OCI-LY1 (cell line): ENCODE results near the gene SMARCAD1.

Source experiments
- H2AFZ ChIP-seq: fragments of 200-600 bp; sonication (generic), shearing (Covaris generic); 2 replicates; pipeline ENCODE4 v1.6.0; 2014; ENCODE audit warnings: antibody characterized with exemption, mild to moderate bottlenecking, low read length
- H3F3A ChIP-seq: fragments of 200-600 bp; sonication (generic), shearing (Covaris generic); 2 replicates; pipeline ENCODE4 v1.6.0; 2014; ENCODE audit warnings: mild to moderate bottlenecking, antibody characterized with exemption, low read length, moderate library complexity; ENCODE audit not compliant: insufficient read depth
- H3K27ac ChIP-seq: fragments of 200-600 bp; sonication (generic); 2 replicates; pipeline ENCODE4 v1.5.1; 2014; ENCODE audit warnings: low read length, mixed run types, mild to moderate bottlenecking, low read depth; ENCODE audit not compliant: poor library complexity, severe bottlenecking
- H3K27me3 ChIP-seq: fragments of 200-600 bp; sonication (generic); 2 replicates; pipeline ENCODE4 v1.6.0; 2014; ENCODE audit warnings: antibody characterized with exemption, mild to moderate bottlenecking, low read length, moderate library complexity; ENCODE audit not compliant: insufficient read depth
- H3K36me3 ChIP-seq: fragments of 200-600 bp; sonication (generic); 2 replicates; pipeline ENCODE4 v1.6.1; 2014; ENCODE audit warnings: mild to moderate bottlenecking, antibody characterized with exemption, low read length, moderate library complexity, mixed read lengths; ENCODE audit not compliant: insufficient read depth
- H3K4me1 ChIP-seq: fragments of 200-600 bp; sonication (generic); 2 replicates; pipeline ENCODE4 v1.5.1; 2014; ENCODE audit warnings: mild to moderate bottlenecking, low read length, moderate library complexity; ENCODE audit not compliant: insufficient read depth, severe bottlenecking
- H3K4me2 ChIP-seq: fragments of 200-600 bp; sonication (generic), shearing (Covaris generic); 2 replicates; pipeline ENCODE4 v1.6.1; 2014; ENCODE audit warnings: low read length
- H3K4me3 ChIP-seq: fragments of 200-600 bp; sonication (generic); 2 replicates; pipeline ENCODE4 v1.5.1; 2014; ENCODE audit warnings: low read length, low read depth, mild to moderate bottlenecking, mixed read lengths; ENCODE audit not compliant: poor library complexity, severe bottlenecking
- H3K79me2 ChIP-seq: fragments of 200-600 bp; shearing (Covaris generic); 2 replicates; pipeline ENCODE4 v1.6.1; 2016; ENCODE audit warnings: mixed run types, low read length, mixed read lengths; ENCODE audit not compliant: insufficient read depth
- H3K9ac ChIP-seq: fragments of 200-600 bp; sonication (generic), shearing (Covaris generic); 2 replicates; pipeline ENCODE4 v1.6.1; 2014; ENCODE audit warnings: mild to moderate bottlenecking, low read length, mixed read lengths
- H3K9me2 ChIP-seq: fragments of 200-600 bp; sonication (generic), shearing (Covaris generic); 2 replicates; pipeline ENCODE4 v1.6.1; 2014; ENCODE audit warnings: low read depth, mild to moderate bottlenecking, low read length, mixed read lengths
- H3K9me3 ChIP-seq: fragments of 200-600 bp; shearing (Covaris generic); 2 replicates; pipeline ENCODE4 v1.6.1; 2014; ENCODE audit warnings: low read length, mixed read lengths
- H4K20me1 ChIP-seq: fragments of 200-600 bp; sonication (generic), shearing (Covaris generic); 2 replicates; pipeline ENCODE4 v1.6.0; 2016; ENCODE audit warnings: mild to moderate bottlenecking, low read length; ENCODE audit not compliant: insufficient read depth
- EZH2 ChIP-seq: fragments of 200-600 bp; sonication (generic), shearing (Covaris generic); IDR thresholded peaks from 2 replicates; pipeline ENCODE4 v1.8.0; 2017; ENCODE audit warnings: borderline replicate concordance, mixed run types, mild to moderate bottlenecking, antibody characterized with exemption, low read length, moderate library complexity, mixed read lengths
- TF ChIP-seq, protein P1 (sequence below): fragments of 200-600 bp; sonication (generic), shearing (Covaris generic); IDR thresholded peaks from 2 replicates; pipeline ENCODE4 v1.5.1; 2017; ENCODE audit warnings: mild to moderate bottlenecking, antibody characterized with exemption, low read length, moderate library complexity, mixed read lengths

SMARCAD1 gene

DNA sequence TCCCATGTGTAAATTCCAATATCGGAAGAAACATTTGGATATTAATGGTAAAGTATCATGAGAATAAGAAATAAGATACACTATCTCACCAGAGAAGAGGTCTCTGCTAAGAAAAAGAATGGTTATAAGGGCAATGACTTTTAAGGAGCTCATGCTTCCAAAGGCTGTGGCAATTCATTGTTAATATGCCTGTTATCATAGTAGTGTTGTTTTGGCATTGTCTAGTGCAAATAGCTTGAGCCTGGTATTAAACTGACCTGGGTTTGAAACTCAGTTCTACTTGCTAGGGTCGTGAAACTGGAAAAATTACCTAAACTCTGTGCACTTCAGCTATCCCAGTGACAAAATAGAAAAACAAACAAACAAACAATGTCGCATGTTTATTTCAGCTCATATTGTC lies 126.2 kb downstream of the SMARCAD1 start:
- H3K4me1 ChIP-seq = no peaks in the 10 kb centered on the region
- H3K79me2 ChIP-seq = no peaks in the 10 kb centered on the region
- no peaks in the 10 kb centered on the region for H3K9me3 ChIP-seq
- no peak overlapping the region for H3K27ac ChIP-seq
- no peak overlapping the region for H3K4me2 ChIP-seq
- TF ChIP-seq, protein P1, sequence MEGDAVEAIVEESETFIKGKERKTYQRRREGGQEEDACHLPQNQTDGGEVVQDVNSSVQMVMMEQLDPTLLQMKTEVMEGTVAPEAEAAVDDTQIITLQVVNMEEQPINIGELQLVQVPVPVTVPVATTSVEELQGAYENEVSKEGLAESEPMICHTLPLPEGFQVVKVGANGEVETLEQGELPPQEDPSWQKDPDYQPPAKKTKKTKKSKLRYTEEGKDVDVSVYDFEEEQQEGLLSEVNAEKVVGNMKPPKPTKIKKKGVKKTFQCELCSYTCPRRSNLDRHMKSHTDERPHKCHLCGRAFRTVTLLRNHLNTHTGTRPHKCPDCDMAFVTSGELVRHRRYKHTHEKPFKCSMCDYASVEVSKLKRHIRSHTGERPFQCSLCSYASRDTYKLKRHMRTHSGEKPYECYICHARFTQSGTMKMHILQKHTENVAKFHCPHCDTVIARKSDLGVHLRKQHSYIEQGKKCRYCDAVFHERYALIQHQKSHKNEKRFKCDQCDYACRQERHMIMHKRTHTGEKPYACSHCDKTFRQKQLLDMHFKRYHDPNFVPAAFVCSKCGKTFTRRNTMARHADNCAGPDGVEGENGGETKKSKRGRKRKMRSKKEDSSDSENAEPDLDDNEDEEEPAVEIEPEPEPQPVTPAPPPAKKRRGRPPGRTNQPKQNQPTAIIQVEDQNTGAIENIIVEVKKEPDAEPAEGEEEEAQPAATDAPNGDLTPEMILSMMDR = no peak
- TF ChIP-seq EZH2 = no peak
- no peak overlapping the region for H2AFZ ChIP-seq
- H3K27me3 ChIP-seq = no peaks in the 10 kb centered on the region
- H3K9ac ChIP-seq = no peak overlapping the region
- H3K4me3 ChIP-seq = no peak overlapping the region
- H3K9me2 ChIP-seq = no peaks in the 10 kb centered on the region
- H3K36me3 ChIP-seq = no peaks in the 10 kb centered on the region
- no peaks in the 10 kb centered on the region for H4K20me1 ChIP-seq
- H3F3A ChIP-seq = no peaks in the 10 kb centered on the region

- Histone ChIP-seq H2AFZ (no peak overlapping the region), H3K36me3 (no peaks in the 10 kb centered on the region), H3K27ac (no peak overlapping the region), H3K4me3 (no peak overlapping the region), H3K9me3 (no peaks in the 10 kb centered on the region), H3K4me1 (peaks cover 3% of the 10 kb centered on the region), H3K9ac (no peak overlapping the region), H3F3A (no peaks in the 10 kb centered on the region), H3K9me2 (no peaks in the 10 kb centered on the region), H3K27me3 (no peaks in the 10 kb centered on the region), H3K4me2 (no peak overlapping the region), H3K79me2 (no peaks in the 10 kb centered on the region), H4K20me1 (no peaks in the 10 kb centered on the region)
- TF ChIP-seq, protein P1 = no peak
- TF ChIP-seq EZH2 = no peak
These were observed 126.8 kb downstream of the SMARCAD1 start for GRCh38 chr4:94334476-94334875.

DNA sequence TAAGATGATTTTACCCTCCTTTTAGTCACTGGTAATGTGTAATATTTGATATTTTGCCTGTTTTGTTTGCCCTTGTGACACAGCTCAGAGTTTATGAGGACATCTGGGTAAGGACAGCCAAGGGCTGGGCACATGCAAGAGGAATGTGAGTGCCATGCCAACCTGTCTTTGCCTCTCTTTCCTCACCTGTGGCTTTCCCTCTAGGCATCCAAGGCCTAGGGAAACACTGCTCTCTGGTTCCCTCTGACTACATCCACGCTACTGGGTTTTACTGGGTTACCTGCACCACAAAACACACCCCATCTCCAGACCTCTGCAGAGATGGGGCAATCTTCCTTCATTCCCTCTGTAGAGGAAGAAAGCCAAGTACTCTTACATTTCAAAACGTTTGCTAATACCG lies 127.3 kb downstream of the SMARCAD1 start:
- H3K9ac ChIP-seq = no peak overlapping the region
- TF ChIP-seq, protein P1 = no peak
- TF ChIP-seq EZH2 = no peak
- no peak overlapping the region for H3K27ac ChIP-seq
- no peaks in the 10 kb centered on the region for H3K36me3 ChIP-seq
- H3K79me2 ChIP-seq = no peaks in the 10 kb centered on the region
- no peak overlapping the region for H3K4me2 ChIP-seq
- no peaks in the 10 kb centered on the region for H4K20me1 ChIP-seq
- no peaks in the 10 kb centered on the region for H3F3A ChIP-seq
- H2AFZ ChIP-seq = no peak overlapping the region
- no peaks in the 10 kb centered on the region for H3K9me2 ChIP-seq
- no peak overlapping the region for H3K4me3 ChIP-seq
- H3K4me1 ChIP-seq = peaks cover 3% of the 10 kb centered on the region
- no peaks in the 10 kb centered on the region for H3K27me3 ChIP-seq
- no peaks in the 10 kb centered on the region for H3K9me3 ChIP-seq
